Measurements from ENCODE around the gene PHF21A.
A peak's percentile ranks its signal among the peaks of the same experiment; 100 is the strongest.
"Not testable (repeated sequence)": the region's sequence is repeated elsewhere in the genome, so short reads cannot be mapped to it uniquely, and the experiment has no call there.

PHF21A gene

DNA sequence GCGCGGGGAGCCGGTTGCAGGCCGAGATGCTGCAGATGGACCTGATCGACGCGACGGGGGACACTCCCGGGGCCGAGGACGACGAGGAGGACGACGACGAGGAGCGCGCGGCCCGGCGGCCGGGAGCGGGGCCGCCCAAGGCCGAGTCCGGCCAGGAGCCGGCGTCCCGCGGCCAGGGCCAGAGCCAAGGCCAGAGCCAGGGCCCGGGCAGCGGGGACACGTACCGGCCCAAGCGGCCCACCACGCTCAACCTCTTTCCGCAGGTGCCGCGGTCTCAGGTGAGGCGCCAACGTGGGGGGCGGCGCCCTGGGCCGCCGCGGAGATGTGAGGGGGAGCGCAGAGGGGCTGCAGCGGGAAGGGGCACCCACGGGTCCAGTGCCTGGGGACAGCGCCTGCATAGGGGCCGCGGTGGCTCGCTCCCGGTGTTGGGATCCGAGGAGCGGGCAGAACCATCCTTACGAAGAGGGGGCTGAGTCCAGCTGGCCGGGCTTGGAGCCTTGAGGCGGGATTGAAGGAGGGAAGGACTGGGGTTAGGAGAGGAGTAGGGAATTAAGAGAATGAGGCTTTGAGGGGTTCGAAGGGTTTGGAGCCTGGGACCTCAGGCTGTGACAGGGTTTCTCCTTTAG, 221.0 kb downstream of the PHF21A start:
- not testable (repeated sequence) for DNase-seq

DNA sequence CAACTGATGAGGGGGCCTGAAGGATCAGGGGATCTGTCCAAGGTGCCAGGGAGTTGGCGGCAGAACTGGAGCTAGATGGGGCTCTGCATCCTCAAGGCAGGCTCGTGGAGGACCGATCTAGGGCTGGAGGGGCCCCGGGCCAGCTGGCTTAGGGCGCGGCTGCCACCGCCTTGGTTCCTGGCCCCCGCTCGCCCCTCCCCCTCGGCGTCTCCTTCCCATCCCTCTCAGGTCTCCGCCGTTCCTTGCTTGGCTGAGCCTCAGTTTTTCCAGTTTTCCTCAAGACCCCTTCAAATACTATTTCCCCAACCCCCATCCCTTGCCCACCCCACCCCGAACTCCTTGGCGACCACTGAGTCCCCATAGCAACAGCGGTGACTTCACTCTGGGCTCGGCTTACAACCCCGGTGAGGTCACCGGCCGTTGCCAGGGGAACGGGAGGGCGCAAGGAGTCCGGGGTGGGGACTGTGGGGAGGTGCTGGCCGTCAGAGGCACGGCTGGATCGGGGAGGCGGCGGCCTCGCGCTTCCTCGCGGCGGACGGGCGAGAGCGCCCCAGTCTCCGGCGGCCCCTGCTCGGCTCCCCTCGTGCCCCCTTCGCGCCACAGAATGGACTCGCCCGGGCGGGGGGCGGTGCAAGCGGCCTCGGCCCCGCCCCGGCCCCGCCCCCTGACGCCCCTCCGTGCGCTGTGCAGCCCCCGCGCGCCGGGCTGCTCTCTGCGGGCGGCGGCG, 221.6 kb downstream of the PHF21A start:
- DNase-seq, result peak; percentile 73

DNA sequence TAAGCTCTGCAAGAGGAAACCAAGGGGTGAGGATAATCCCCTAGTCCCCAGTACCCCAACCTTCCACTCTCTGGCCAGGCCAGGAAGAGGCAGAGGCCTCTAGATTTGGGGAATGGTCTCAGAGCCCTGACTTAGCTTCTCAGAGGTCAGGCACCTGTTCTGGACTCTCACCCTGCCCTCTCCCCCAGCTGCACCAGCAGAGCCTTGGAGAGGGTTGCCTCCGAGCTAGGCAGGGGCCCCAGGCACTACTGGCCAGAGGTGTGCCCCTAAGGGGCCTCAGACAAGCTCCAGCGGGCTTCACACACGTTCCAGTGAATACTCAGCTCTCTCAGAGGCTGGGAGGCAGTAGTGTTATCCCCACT, 222.2 kb downstream of the PHF21A start:
- no peak for DNase-seq

DNA sequence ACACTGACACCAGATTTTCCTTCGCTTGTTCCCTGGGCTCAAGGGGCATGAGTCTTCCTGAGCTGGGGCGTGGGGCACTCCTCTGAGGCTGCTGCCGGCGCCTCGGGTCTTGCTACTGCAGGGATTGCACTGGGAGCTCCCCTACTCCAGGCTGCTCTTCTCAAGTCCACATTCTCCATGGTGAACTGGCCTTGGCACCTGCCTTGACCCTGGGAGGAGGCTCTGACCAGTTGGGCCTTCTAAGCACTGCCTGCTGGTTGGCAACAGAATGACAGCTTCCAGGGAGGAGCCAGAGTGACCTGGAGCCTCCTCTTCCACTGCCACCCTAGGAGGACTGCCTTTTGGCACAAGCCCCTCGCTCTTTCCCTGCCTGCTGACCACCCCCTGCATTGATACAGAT, 223.7 kb downstream of the PHF21A start:
- no peak for DNase-seq

DNA sequence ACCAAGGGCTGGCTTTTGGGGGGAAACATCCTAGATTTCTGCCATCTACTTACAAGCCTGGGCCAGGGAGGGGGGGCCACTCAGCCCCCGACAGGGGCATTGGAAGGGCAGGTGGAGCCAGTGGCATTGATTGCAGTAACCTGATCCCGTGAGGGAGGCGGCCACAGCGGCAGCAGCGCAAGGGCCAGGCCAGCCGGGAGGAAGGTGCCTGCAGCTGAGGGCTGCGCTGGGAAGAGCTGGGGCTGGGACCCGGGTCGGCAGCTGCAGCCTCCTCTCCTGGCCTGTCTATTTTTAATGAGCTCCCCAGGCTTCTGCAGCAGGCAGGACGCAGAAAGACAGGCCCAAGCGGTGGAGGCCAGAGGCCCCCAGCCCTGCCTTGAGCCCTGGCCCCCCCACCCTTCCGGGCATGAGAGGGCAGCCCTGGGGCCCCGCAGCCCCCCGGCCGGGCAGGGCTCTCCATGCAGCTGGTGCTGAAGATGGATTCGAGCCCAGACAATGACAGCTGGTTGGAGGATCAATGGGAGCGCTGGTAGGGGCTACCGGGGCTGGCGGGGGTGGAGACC, 224.8 kb downstream of the PHF21A start:
- DNase-seq, result no peak

DNA sequence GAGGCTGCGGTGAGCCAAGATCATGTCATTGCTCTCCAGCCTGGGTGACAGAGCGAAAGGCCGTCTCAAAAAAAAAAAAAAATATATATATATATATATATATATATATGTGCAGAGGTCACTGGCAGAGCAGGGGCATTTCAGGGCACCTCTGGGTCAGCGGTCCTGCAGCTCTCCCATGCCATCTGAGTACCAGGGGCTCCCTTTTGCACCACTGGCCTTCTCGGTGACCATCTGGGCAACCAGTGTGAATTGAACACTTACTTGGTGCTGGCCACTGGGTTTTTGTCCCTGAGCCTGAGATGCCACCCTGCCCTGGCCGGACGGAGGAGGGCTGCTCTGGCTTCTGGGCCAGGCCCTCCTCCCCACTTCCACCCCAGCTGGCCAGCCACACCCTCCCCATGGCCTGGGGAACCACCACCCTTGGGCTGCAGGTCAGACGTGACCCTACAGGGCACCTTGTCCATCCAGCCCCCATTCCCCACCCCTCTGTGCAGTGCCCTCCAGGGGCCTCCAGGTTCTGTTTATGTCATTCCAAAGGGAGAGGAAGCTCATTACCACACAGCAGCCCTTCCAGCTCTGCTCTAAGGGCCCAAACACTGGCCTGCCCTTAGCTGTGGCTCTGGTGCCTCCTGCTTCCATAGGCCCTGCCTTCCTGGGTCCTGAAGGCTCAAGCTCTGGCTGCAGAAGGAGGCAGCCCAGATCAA, 225.5 kb downstream of the PHF21A start:
- no peak for DNase-seq

DNA sequence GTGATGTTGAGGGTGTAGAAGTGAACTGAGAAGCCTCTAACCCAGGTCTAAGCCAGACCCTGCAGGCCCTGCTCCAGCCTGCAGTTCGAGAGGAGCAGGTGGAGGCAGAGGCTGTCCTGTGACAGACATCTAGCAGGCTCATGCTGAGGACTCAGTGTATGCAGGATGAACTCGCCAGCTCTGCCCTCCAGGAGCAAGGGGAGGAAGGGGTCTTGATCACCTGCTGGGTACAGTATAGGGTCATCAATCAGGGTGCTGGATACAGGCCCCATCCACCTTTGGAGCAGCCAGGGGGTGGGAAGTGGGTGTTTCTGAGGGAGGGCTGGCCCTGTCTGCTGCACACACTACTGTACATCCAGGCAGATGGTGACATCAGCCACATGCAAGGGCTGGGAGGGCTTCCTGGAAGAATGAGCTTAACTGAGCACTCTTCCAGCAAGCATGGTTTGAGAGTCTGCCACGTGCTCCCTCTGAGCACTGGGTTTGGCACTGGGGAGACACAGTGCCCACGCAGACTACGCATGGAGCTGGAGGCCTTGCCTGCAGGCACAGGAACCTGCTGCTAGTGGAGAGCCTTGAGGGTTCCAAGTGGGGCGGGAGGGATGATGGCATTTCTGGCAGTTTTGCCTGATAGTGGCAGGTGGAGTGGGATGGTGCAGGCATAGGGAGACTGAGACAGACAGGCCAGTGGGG, 226.6 kb downstream of the PHF21A start:
- DNase-seq, result no peak

DNA sequence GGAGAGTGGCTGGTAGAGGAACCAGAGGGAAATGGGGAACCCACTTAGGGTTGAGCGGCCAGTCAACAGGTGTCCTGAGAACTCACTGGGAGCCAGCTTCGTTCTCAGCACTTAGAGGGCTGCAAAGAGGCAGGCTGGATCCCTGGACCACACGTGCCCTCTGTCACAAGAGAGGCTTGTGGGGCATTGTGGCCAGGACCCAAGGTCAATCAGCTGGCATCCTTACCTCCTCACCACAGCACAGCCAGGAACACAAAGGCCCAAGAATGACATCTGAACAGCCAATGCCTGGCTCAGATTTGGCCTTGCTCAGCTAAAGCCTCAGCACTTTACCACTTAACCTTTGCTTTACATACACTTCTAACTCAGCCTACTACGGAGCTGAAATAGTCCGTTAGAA, 228.4 kb downstream of the PHF21A start:
- no peak for DNase-seq

DNA sequence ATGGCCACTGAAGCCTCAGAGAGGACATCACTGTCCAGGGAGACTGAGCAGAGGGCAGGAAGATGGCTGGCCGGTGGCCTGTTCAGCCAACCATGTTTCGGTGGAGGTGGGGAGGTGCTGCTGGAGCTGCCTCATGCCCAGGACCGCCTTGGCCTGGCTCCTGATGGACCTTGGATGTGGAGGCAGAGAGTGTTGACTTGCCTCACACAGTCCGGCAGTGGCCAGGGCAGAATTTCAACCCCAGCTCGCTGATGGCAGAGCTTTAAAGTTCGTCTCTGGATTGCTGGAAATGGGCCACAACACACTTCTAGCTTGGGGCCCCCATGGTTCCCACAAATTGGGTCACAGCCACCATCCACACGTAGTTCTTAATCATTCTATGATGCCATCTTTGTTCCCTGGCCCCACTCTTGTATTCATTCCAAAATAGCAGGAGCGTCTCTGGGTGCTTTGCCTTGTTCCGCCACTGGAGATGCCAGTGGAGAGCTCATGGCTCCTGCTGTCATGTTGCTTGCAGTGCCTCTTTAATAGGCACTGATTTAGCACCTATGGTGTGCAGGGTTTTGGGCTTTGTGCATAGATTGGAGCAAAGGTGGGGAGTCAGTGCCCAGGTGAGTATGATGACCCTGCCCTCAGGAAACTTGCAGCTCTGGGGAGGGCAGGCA, 230.2 kb downstream of the PHF21A start:
- DNase-seq, result no peak

DNA sequence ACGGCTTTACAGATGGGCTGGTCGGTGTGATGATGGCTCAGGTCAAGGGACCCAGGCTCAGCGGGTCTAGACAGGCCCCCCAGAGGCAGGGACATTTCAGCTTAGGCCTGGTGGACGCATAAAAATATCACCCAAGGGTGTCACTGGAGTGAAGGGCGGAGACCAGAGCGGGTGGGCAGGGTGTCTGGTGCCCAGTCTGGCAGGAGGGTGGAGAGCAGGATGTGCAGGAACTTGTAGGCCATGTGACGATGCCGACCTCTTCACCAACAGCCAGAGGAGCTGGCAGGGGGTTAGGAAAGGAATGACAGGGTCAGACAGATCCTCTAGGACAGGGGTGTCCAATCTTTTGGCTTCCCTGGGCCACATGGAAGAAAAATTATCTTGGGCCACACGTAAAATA, 231.3 kb downstream of the PHF21A start:
- no peak for DNase-seq

DNA sequence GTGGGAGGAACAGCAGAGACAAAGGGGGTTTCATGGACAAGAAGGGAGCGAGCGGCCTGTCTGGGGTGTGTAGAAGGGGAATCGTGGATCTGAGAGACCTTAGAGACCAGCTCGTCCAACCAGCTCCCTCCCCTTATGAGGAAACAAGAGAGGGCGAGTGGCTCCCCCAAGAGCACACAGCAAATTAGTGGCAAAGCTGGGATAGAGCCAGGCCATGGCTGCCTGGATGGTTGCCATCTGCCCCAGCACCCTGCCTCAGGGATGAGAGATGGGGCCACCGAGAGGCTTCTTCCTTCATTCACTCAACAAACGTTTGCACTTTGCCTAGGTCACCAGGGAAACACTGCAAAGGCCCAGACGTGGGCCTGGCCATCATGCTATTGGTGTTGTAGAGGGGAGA, 231.7 kb downstream of the PHF21A start:
- no peak for DNase-seq

DNA sequence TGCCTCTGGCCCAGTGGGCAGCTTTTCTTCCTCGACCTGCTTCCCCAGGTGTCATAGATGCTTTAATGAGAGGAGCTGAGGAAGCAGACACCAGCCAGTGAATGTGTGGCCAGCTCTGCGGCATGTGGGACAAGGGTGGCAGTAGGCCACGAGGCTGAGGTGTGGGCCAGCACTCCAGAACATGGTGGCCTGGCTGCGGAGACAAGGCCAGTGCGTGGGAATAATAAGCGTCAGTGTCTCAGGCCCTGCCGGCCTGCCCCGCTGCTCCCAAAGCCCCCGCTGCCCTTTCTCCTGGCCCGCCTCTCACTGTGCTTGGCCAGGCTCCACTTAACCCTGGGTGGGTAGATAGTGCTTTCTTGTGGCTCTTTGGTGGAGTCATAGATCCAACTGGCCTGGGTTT, 233.7 kb downstream of the PHF21A start:
- DNase-seq, result no peak

DNA sequence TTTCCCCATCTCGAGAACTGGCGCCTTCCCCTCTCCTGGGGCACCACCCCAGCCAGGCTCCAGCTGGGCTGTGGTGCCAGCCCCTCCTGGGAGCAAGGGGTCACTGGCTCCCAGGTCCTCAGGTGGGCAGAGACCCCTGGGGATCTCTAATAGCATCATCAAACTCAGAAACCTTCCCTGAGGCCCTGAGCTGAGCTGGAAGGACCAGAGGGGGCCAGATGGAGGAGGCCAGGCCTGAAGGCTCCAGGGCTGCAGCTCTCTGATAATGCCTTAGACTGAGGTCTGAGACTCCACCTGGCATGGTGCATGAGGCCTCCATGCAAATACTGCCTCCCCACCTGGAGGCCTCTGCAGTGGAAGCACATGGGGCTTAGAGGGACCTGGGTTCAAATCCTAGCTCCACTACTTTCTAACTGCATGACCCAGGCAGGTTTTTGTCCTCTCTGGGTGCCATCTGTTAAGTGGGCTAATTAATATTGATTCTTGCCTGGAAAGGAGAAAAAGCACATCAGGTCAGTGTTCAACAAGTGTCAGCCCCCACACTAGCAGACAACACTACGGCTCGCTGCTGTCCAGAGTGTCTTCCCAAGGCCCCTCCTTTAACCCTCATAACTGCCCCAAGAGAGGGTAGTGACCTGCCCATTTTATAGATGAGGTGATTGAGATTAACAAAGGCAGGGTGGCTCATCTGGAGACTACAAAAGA, 234.3 kb downstream of the PHF21A start:
- no peak for DNase-seq

DNA sequence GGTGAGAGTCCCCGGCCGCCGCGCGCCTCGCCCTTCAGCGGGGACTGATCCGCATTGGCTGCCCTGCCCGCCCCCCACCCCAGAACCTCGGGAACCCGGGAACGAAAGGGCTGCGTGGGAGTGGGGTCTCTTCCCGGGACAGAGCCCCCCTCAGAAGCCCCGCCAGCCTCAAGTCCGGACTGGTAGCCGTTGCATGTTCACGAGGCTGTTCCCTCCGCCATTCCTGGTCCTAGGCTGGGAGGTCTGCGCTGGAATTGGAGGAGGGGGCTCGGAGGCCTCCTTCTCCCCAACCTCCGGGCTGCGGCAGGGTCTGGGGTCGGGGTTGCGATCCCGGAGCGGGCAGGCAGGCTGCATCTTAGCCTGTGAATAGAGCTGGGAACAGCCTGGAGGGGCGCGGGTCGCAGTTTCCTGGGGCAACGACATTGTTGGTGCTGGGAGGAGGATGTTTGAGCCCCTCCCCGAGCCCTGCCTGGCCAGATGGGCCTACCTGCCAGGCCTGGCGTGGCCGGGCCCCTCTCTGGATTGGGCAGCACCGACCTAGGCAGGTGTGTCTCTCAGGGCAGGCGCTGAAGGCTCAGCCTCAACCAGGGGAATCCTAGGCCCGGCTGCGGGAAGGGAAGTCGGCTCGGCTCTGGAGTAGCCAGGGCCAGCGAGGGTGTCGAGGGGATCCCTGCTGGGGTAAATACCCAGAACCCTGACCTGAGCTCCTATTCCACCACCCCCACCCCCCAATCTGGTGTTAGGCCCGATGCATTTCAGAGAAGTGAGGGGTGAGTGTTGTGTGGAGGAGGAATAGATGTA, 235.1 kb downstream of the PHF21A start:
- DNase-seq, result no peak

DNA sequence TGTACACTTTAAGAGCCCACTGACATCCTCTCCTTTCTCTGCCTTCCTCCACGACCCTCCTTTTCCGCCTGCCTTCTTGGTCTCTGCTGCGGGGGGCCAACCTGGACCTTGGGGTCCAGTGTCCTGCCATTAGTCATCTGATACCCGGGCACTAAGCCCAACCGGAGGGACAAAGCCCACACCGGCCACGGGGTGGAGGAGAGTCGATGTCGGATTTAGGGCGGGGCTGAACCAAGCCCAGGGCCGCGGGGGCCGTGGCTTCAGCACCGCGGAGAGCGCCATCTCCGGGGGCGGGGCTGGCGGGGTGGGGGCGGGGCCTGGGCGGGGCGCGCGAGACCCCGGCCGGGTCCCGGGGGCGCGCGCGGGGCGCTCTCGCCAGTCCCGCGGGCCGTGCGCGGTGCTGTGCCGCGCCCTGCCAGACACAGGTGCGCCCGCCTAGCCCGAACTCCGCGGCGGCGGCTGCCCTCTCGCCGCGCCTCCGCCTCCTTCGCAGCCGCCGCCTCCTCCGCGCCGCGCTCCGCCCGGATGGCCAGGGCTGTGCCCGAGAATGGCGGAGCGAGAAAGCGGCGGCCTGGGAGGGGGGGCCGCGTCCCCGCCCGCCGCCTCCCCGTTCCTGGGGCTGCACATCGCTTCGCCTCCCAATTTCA, 235.9 kb downstream of the PHF21A start, which contains the start of gene MAPK8IP1:
Gene MAPK8IP1 (plus strand): TSS at position 378 of the 647 bp plus-strand sequence. CDS start 170 bp downstream, at position 548.
- peak; percentile 41 for DNase-seq

DNA sequence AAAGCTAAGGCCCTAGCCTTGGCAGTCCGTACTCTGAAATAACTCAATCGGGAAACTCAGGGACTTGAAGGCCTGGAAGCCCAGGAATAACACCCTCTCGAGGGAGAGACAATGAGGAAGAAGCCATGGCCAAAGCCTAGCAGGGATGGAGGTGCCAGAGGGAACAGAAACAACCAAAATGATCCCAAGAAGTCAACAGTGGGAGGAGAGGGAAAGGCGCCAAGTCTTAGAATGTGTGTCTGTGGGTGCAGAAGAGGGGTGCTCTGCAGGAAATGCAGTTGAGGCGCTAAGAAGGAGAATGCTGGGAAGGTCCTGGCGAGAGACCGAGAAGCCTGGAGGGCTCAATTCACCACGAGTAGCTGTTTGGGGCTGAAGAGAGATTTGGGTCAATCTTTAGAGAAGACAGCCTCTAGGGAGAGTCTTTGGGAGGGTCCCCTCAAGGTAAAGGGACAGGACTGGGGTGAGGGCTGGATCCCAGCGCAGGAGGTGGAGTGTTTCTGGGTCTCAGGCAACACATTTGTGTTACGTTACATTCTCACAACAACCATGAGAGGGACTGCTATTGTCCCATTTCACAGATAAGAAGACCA, 236.6 kb downstream of the PHF21A start:
- no peak for DNase-seq

All from activated CD8-positive, alpha-beta memory T cell treated with anti-CD3 and anti-CD28 coated beads, Interleukin-2, amount 50 U/mL, for 4 hours (primary cell).